Endothelial cell of umbilical vein (primary cell): ENCODE results near the gene CCDC14. TPM values are rescaled to one million over a fixed set of nuclear protein-coding genes. Genes with fewer than 3 reads are reported as not detected.
"Not testable (repeated sequence)": the region's sequence is repeated elsewhere in the genome, so short reads cannot be mapped to it uniquely, and the experiment has no call there.

ENCODE experiments used
- BruUV-seq: library from RNA; stranded (reverse); fragments of 400-500 nt; replicated peaks from 2 replicates; lab custom pipeline; 2021; lab: Mats Ljungman, UMichigan
- CTCF ChIA-PET: fragments of 300-600, 350-600 bp; sonication (Branson Sonifier 250); formaldehyde crosslinking; loops from one replicate; lab custom pipeline; 2021; ENCODE audit warnings: antibody characterized with exemption, inconsistent platforms; lab: Charles Lee
- POLR2A ChIA-PET: fragments of 300-600, 350-600 bp; sonication (Branson Sonifier 250); formaldehyde crosslinking; loops from one replicate; lab custom pipeline; 2021; ENCODE audit warnings: antibody characterized with exemption, inconsistent platforms; lab: Charles Lee
- DNase-seq: peaks from one replicate; pipeline ENCODE4 v3.0.0-alpha.2; 2011; ENCODE audit warnings: low read depth, low spot score
- FAIRE-seq: peaks from 2 replicates; lab custom pipeline; 2011; peaks lifted over from hg19 to GRCh38; lab: Jason Lieb, UNC
- H2AFZ ChIP-seq: 2 replicates; pipeline ENCODE4 v1.6.0; 2012; ENCODE audit warnings: low read depth, low read length, control low read depth, inconsistent platforms
- H3K27ac ChIP-seq: 2 replicates; pipeline ENCODE4 v1.5.1; 2011; ENCODE audit warnings: low read depth, mild to moderate bottlenecking, control low read depth, low read length, moderate library complexity; ENCODE audit not compliant: insufficient read depth
- H3K27me3 ChIP-seq, 2 experiments: 2 replicates each; pipeline versions ENCODE4 v1.6.0 to v1.6.1; 2011; ENCODE audit warnings: low read length in 2 of 2, mixed read lengths in 1 of 2; ENCODE audit not compliant: control insufficient read depth in 2 of 2, insufficient read depth in 2 of 2
- H3K36me3 ChIP-seq, 2 experiments: 2 replicates in 1 of 2; 3 replicates in 1 of 2; pipeline ENCODE4 v1.5.1; 2011; ENCODE audit warnings: low read length in 2 of 2, mild to moderate bottlenecking in 1 of 2, moderate library complexity in 1 of 2; ENCODE audit not compliant: control insufficient read depth in 2 of 2, insufficient read depth in 2 of 2; ENCODE audit errors: extremely low read depth in 1 of 2
- H3K4me1 ChIP-seq: 3 replicates; pipeline ENCODE4 v1.5.1; 2011; ENCODE audit warnings: mild to moderate bottlenecking, low read length; ENCODE audit not compliant: control insufficient read depth, insufficient read depth; ENCODE audit errors: extremely low read depth
- H3K4me2 ChIP-seq: 2 replicates; pipeline ENCODE4 v1.6.1; 2011; ENCODE audit warnings: low read length, control low read depth, mixed read lengths; ENCODE audit not compliant: insufficient read depth
- H3K4me3 ChIP-seq, 3 experiments: fragments of 200-600 bp in 1 of 3; sonication (generic), shearing (Covaris generic) in 1 of 3; replicated peaks in 1 of 3; 2 replicates each; pipeline ENCODE4 v1.5.1; 2011 to 2016; ENCODE audit warnings: control low read depth in 3 of 3, low read length in 3 of 3, mild to moderate bottlenecking in 2 of 3, inconsistent platforms in 1 of 3, low read depth in 1 of 3, moderate library complexity in 1 of 3; ENCODE audit not compliant: insufficient read depth in 1 of 3
- H3K79me2 ChIP-seq: 2 replicates; pipeline ENCODE4 v1.6.0; 2012; ENCODE audit warnings: low read length, inconsistent platforms; ENCODE audit not compliant: control insufficient read depth, insufficient read depth
- H3K9ac ChIP-seq: replicated peaks from 2 replicates; pipeline ENCODE3; 2011; ENCODE audit warnings: low read length, control low read depth; ENCODE audit not compliant: insufficient read depth; ENCODE audit errors: extremely low read depth
- H3K9me1 ChIP-seq: replicated peaks from 3 replicates; pipeline ENCODE4 v1.6.0; 2011; ENCODE audit warnings: mild to moderate bottlenecking, low read length; ENCODE audit not compliant: control insufficient read depth, insufficient read depth; ENCODE audit errors: extremely low read depth
- H3K9me3 ChIP-seq: replicated peaks from 2 replicates; pipeline ENCODE4 v1.5.1; 2012; ENCODE audit warnings: low read length, inconsistent platforms; ENCODE audit not compliant: control insufficient read depth, insufficient read depth
- H4K20me1 ChIP-seq: replicated peaks from 2 replicates; pipeline ENCODE3; 2011; ENCODE audit warnings: mild to moderate bottlenecking, low read length; ENCODE audit not compliant: control insufficient read depth, insufficient read depth; ENCODE audit errors: extremely low read depth
- CTCF ChIP-seq, 2 donors: IDR thresholded peaks; 1 replicate in 1 of 2; 2 replicates in 1 of 2; pipeline ENCODE4 v1.5.1; 2011; ENCODE audit warnings: low read length in 2 of 2, mild to moderate bottlenecking in 2 of 2, moderate library complexity in 2 of 2, control low read depth in 1 of 2, inconsistent platforms in 1 of 2, low read depth in 1 of 2; ENCODE audit not compliant: insufficient read depth in 1 of 2; ENCODE audit errors: extremely low read depth in 1 of 2
- EZH2 ChIP-seq: IDR thresholded peaks from 2 replicates; pipeline ENCODE4 v1.6.1; 2012; ENCODE audit warnings: borderline replicate concordance, low read depth, mild to moderate bottlenecking, moderate library complexity, low read length, inconsistent platforms; ENCODE audit not compliant: severe bottlenecking
- FOS ChIP-seq: IDR thresholded peaks from 2 replicates; pipeline ENCODE4 v1.6.1; 2011; ENCODE audit warnings: mild to moderate bottlenecking, low read length, moderate library complexity, borderline replicate concordance; ENCODE audit not compliant: insufficient read depth
- JUN ChIP-seq: IDR thresholded peaks from 2 replicates; pipeline ENCODE4 v1.6.1; 2011; ENCODE audit warnings: borderline replicate concordance, low read depth; ENCODE audit not compliant: insufficient read length, insufficient read depth
- MAX ChIP-seq: IDR thresholded peaks from 2 replicates; pipeline ENCODE4 v1.6.1; 2011; ENCODE audit not compliant: insufficient read depth, insufficient read length
- MYC ChIP-seq: IDR thresholded peaks from one replicate; pipeline ENCODE4 v1.6.1; 2011; ENCODE audit warnings: mild to moderate bottlenecking, low read depth, low read length
- POLR2A ChIP-seq: IDR thresholded peaks from 2 replicates; pipeline ENCODE4 v1.6.1; 2012; ENCODE audit warnings: low read depth, mild to moderate bottlenecking, control low read depth, low read length
- POLR2AphosphoS5 ChIP-seq: IDR thresholded peaks from 2 replicates; pipeline ENCODE4 v1.6.1; 2012; ENCODE audit warnings: low read depth, mild to moderate bottlenecking, control low read depth, low read length, moderate library complexity; ENCODE audit not compliant: insufficient read depth
- dilution Hi-C: fragments of 300-500 bp; cut with MboI; formaldehyde crosslinking; loops from one replicate; pipeline ENCODE4 v1.15.0; 2019; ENCODE audit warnings: low sequenced_read_pairs; ENCODE audit not compliant: extremely low pct_ligation_motif_present
- intact Hi-C: fragments of 100-400 bp; cut with micrococcal nuclease; formaldehyde crosslinking; loops from one replicate; pipeline ENCODE4 v1.10.0; 2022
- polyA plus RNA-seq, 4 experiments: library from polyadenylated mRNA; depleted of rRNA in 3 of 4; stranded (reverse) in 3 of 4; unstranded in 1 of 4; fragments of >200 nt; gene quantifications; 2 replicates each; pipeline versions ENCODE4 v1.2.1 to v1.2.3, GENCODE V29; 2011 to 2012; ENCODE audit warnings: missing spikeins in 1 of 4
- total RNA-seq: library from RNA; stranded (reverse); gene quantifications from 2 replicates; pipeline ENCODE4 v1.2.3, GENCODE V29; 2021

CCDC14 gene
- total and polyA plus RNA-seq, 2 donors (not counting 3 experiments of a cell fraction or from before 2014, with no cell fraction given), result 47.5 to 55.3 TPM

GRCh38 chr3:123981317-123981716 lies 20.3 kb upstream of the CCDC14 start:
- DNase-seq, POLR2A ChIA-PET, H3K4me3 ChIP-seq, H2AFZ ChIP-seq, H3K27ac ChIP-seq, H3K9me3 ChIP-seq, H3K4me2 ChIP-seq, BruUV-seq, H4K20me1 ChIP-seq, H3K9me1 ChIP-seq, H3K36me3 ChIP-seq, H3K79me2 ChIP-seq, H3K4me1 ChIP-seq, FAIRE-seq, dilution Hi-C loops, H3K9ac ChIP-seq: not testable (repeated sequence)
- CTCF ChIA-PET, result interaction anchor here (1.9 to 2.8 kb wide), 3 partner anchors 8 to 257 kb away, joined by 4 to 12 read pairs (median 8); no protein-coding TSS in a partner anchor
- intact Hi-C loops, result loop anchor here (2.0 kb wide), 1 partner anchor 231 kb away; no protein-coding TSS in a partner anchor
- peaks cover 36 to 52% of the 10 kb centered on the region in 2 experiments for H3K27me3 ChIP-seq

- Histone ChIP-seq H3K27me3 (peaks cover 38 to 58% of the 10 kb centered on the region in 2 experiments), H3K4me1 (no peaks in the 10 kb centered on the region), H3K9me1 (no peaks in the 10 kb centered on the region), H4K20me1 (no peaks in the 10 kb centered on the region), H3K36me3 (no peaks in the 10 kb centered on the region), H2AFZ (no peak overlapping the region), H3K4me2 (no peak overlapping the region), H3K4me3 (no peak overlapping the region), H3K79me2 (no peaks in the 10 kb centered on the region), H3K9me3 (no peaks in the 10 kb centered on the region), H3K9ac (no peak overlapping the region), H3K27ac (no peak overlapping the region)
- POLR2A ChIA-PET, result no interaction called here
- no peak for FAIRE-seq
- DNase-seq, result no peak
- TF ChIP-seq FOS (no peak), MYC (no peak), POLR2A (no peak), JUN (no peak), MAX (no peak), EZH2 (no peak), POLR2AphosphoS5 (no peak), CTCF (IDR thresholded peaks at IDR 0.05; ENCODE audit: extremely low read depth in 1 of 2, insufficient read depth in 1 of 2, low read depth in 1 of 2, low read length in 2 of 2) (no peak)
- CTCF ChIA-PET, result interaction anchor here (0.9 to 2.8 kb wide), 9 partner anchors 9 to 301 kb away, joined by 3 to 12 read pairs (median 4); no protein-coding TSS in a partner anchor
- dilution Hi-C loops (no loop called here), intact Hi-C loops (loop anchor here (2.0 kb wide), 1 partner anchor 230 kb away; no protein-coding TSS in a partner anchor)
- BruUV-seq, result no TSS peak
Measured at GRCh38 chr3:123980539-123980938, 19.5 kb upstream of the CCDC14 start.
